HCT116 (cell line): ENCODE data around the gene MRPS5. TPM values are rescaled to one million over a fixed set of nuclear protein-coding genes. Genes with fewer than 3 reads are reported as not detected.
A peak's percentile ranks its signal among the peaks of the same experiment; 100 is the strongest.

Experiments used
- ATAC-seq: fragments of 200-7000 bp; cut with Tn5 transposase; 2 replicates; pipeline ENCODE4 v1.9.1; 2020; ENCODE audit warnings: mild to moderate bottlenecking, moderate library complexity
- BruUV-seq: library from RNA; stranded (reverse); fragments of 400-500 nt; replicated peaks from 2 replicates; lab custom pipeline; 2021; lab: Mats Ljungman, UMichigan
- CTCF ChIA-PET: fragments of 300-600 bp; sonication (Branson Sonifier 250); formaldehyde crosslinking; loops from one replicate; lab custom pipeline; 2021; ENCODE audit warnings: antibody characterized with exemption; lab: Charles Lee
- POLR2A ChIA-PET: fragments of 300-600, 350-600 bp; sonication (Branson Sonifier 250); formaldehyde crosslinking; loops from one replicate; lab custom pipeline; 2021; ENCODE audit warnings: antibody characterized with exemption; lab: Charles Lee
- RAD21 ChIA-PET, 2 experiments: fragments of 300-600 bp; sonication (Branson Sonifier 250); formaldehyde crosslinking; loops; one replicate each; lab custom pipeline; 2023; ENCODE audit warnings: low total read pairs in 2 of 2; ENCODE audit not compliant: uncharacterized antibody in 2 of 2, unreplicated experiment in 2 of 2, low non-redundant PET in 1 of 2; lab: Charles Lee
- DNase-seq: peaks from one replicate; pipeline ENCODE4 v3.0.0-alpha.2; 2010; ENCODE audit warnings: low read depth, low spot score
- H2AFZ ChIP-seq: fragments of 200-600 bp; shearing (Covaris generic), sonication (generic); 2 replicates; pipeline ENCODE4 v1.6.1; 2017; ENCODE audit warnings: low read depth, mixed run types, mixed read lengths, antibody characterized with exemption, low read length; ENCODE audit not compliant: poor library complexity, severe bottlenecking
- H3K27ac ChIP-seq: 2 replicates; pipeline ENCODE4 v1.5.1; 2012; ENCODE audit warnings: low read depth, low read length
- H3K27me3 ChIP-seq: fragments of 200-600 bp; sonication (generic); 2 replicates; pipeline ENCODE4 v1.6.1; 2016; ENCODE audit warnings: mixed run types, low read length, mixed read lengths; ENCODE audit not compliant: insufficient read depth
- H3K36me3 ChIP-seq, 2 experiments: fragments of 200-500 bp in 1 of 2; fragments of 200-600 bp in 1 of 2; sonication (Bioruptor generic) in 1 of 2; sonication (generic) in 1 of 2; 2 replicates each; pipeline versions ENCODE4 v1.5.1 to v1.6.1; 2014 to 2016; ENCODE audit warnings: low read length in 2 of 2, inconsistent platforms in 1 of 2, mixed read lengths in 1 of 2, mixed run types in 1 of 2; ENCODE audit not compliant: insufficient read depth in 2 of 2, control insufficient read depth in 1 of 2
- H3K4me1 ChIP-seq, 2 experiments: fragments of 200-600 bp in 1 of 2; sonication (generic) in 1 of 2; 2 replicates each; pipeline versions ENCODE4 v1.5.1 to v1.6.1; 2012 to 2017; ENCODE audit warnings: low read length in 2 of 2, inconsistent platforms in 1 of 2, mild to moderate bottlenecking in 1 of 2, mixed read lengths in 1 of 2, mixed run types in 1 of 2, moderate library complexity in 1 of 2; ENCODE audit not compliant: insufficient read depth in 2 of 2, control insufficient read depth in 1 of 2
- H3K4me2 ChIP-seq: fragments of 200-600 bp; sonication (generic); 2 replicates; pipeline ENCODE4 v1.6.1; 2017; ENCODE audit warnings: mixed run types, low read length, mixed read lengths
- H3K4me3 ChIP-seq, 2 experiments: fragments of 200-600 bp in 1 of 2; sonication (generic) in 1 of 2; replicated peaks in 1 of 2; 2 replicates each; pipeline ENCODE4 v1.5.1; 2011 to 2016; ENCODE audit warnings: low read length in 2 of 2, control low read depth in 1 of 2, low read depth in 1 of 2, mild to moderate bottlenecking in 1 of 2, mixed read lengths in 1 of 2, mixed run types in 1 of 2
- H3K79me2 ChIP-seq: fragments of 200-600 bp; sonication (generic); 2 replicates; pipeline ENCODE4 v1.6.1; 2017; ENCODE audit warnings: mild to moderate bottlenecking, mixed run types, low read length, moderate library complexity, mixed read lengths; ENCODE audit not compliant: insufficient read depth
- H3K9ac ChIP-seq: fragments of 200-600 bp; sonication (generic); 2 replicates; pipeline ENCODE4 v1.6.1; 2016; ENCODE audit warnings: low read length, mixed read lengths
- H3K9me2 ChIP-seq: fragments of 200-600 bp; sonication (generic), shearing (Covaris generic); 2 replicates; pipeline ENCODE4 v1.6.1; 2017; ENCODE audit warnings: mixed run types, mild to moderate bottlenecking, moderate library complexity; ENCODE audit not compliant: insufficient read depth
- H3K9me3 ChIP-seq, 2 experiments: fragments of 200-500 bp in 1 of 2; fragments of 200-600 bp in 1 of 2; sonication (Bioruptor generic) in 1 of 2; sonication (generic) in 1 of 2; 2 replicates each; pipeline ENCODE4 v1.6.1; 2014 to 2017; ENCODE audit warnings: low read length in 2 of 2, mixed read lengths in 2 of 2, inconsistent platforms in 1 of 2, low read depth in 1 of 2, mild to moderate bottlenecking in 1 of 2, mixed run types in 1 of 2, moderate library complexity in 1 of 2; ENCODE audit not compliant: control insufficient read depth in 1 of 2, insufficient read depth in 1 of 2
- H4K20me1 ChIP-seq: fragments of 200-600 bp; sonication (generic), shearing (Covaris generic); 2 replicates; pipeline ENCODE4 v1.6.1; 2017; ENCODE audit warnings: mixed run types, mild to moderate bottlenecking, moderate library complexity; ENCODE audit not compliant: insufficient read depth
- CBX3 ChIP-seq: IDR thresholded peaks from 2 replicates; pipeline ENCODE4 v1.6.1; 2012; ENCODE audit warnings: low read depth
- CEBPB ChIP-seq: IDR thresholded peaks from 2 replicates; pipeline ENCODE4 v1.6.1; 2012; ENCODE audit warnings: low read depth
- EGR1 ChIP-seq: IDR thresholded peaks from 2 replicates; pipeline ENCODE4 v1.6.1; 2012; ENCODE audit warnings: low read depth
- MAX ChIP-seq: IDR thresholded peaks from 2 replicates; pipeline ENCODE4 v1.6.1; 2012
- POLR2A ChIP-seq: IDR thresholded peaks from 2 replicates; pipeline ENCODE4 v1.7.0; 2011; ENCODE audit warnings: borderline replicate concordance; ENCODE audit not compliant: insufficient read depth, insufficient read length; ENCODE audit errors: extremely low read depth
- POLR2AphosphoS5 ChIP-seq: IDR thresholded peaks from 2 replicates; pipeline ENCODE4 v1.6.1; 2011; ENCODE audit warnings: mild to moderate bottlenecking, low read depth, low read length, moderate library complexity
- RAD21 ChIP-seq: IDR thresholded peaks from 2 replicates; pipeline ENCODE4 v1.6.1; 2012; ENCODE audit warnings: low read depth, mild to moderate bottlenecking
- SIN3A ChIP-seq: IDR thresholded peaks from 2 replicates; pipeline ENCODE4 v1.6.1; 2012; ENCODE audit warnings: low read depth
- SRF ChIP-seq: IDR thresholded peaks from 2 replicates; pipeline ENCODE4 v1.6.1; 2012; ENCODE audit warnings: low read depth
- TCF7L2 ChIP-seq: IDR thresholded peaks from 2 replicates; pipeline ENCODE4 v1.7.0; 2011; ENCODE audit warnings: borderline replicate concordance, inconsistent platforms; ENCODE audit not compliant: insufficient read depth, insufficient read length; ENCODE audit errors: extremely low read depth
- YY1 ChIP-seq: IDR thresholded peaks from 2 replicates; pipeline ENCODE4 v1.6.1; 2011; ENCODE audit warnings: low read length, low read depth, moderate library complexity, mild to moderate bottlenecking; ENCODE audit not compliant: insufficient replicate concordance; ENCODE audit errors: extremely low read depth
- ZBTB33 ChIP-seq: IDR thresholded peaks from 2 replicates; pipeline ENCODE4 v1.6.1; 2011; ENCODE audit warnings: mild to moderate bottlenecking, low read length, moderate library complexity; ENCODE audit not compliant: insufficient replicate concordance; ENCODE audit errors: extremely low read depth
- ZFX ChIP-seq: fragments of 450-650 bp; IDR thresholded peaks from 2 replicates; pipeline ENCODE4 v1.6.1; 2017
- ZNF274 ChIP-seq: fragments of 200-500 bp; sonication (Bioruptor generic); IDR thresholded peaks from 2 replicates; pipeline ENCODE4 v1.6.1; 2014; ENCODE audit warnings: mild to moderate bottlenecking, low read depth, low read length, inconsistent platforms
- intact Hi-C: fragments of 100-400 bp; cut with micrococcal nuclease; formaldehyde crosslinking; loops from 2 replicates; pipeline ENCODE4 v1.10.0; 2022
- total RNA-seq: library from RNA; stranded (reverse); gene quantifications from one replicate; pipeline ENCODE4 v1.2.1, GENCODE V29; 2021; ENCODE audit not compliant: unreplicated experiment

Gene MRPS5
- total RNA-seq, 1 experiment from 2014 or later = 70.6 TPM

- peaks cover 20% of the 10 kb centered on the region for H3K79me2 ChIP-seq
- CTCF ChIA-PET = interaction anchor here (0.7 kb wide), 1 partner anchor 43 kb away, joined by 3 read pairs; the partner anchor contains the start of gene MRPS5
Observed at GRCh38 chr2:95165371-95166064, 43.9 kb upstream of the MRPS5 start, which contains the start of gene ZNF2. TSS of gene ZNF2 (plus strand) at chr2:95165809. CDS start at chr2:95176227, 10,418 bp downstream.

More at GRCh38 chr2:95165371-95166064, 43.9 kb upstream of the MRPS5 start, which contains the start of gene ZNF2:
- Histone ChIP-seq H3K27me3 (no peaks in the 10 kb centered on the region), H3K4me1 (peaks cover 9 to 17% of the 10 kb centered on the region in 2 experiments), H3K9ac (peak within 1 kb of the TSS; percentile 81), H3K9me3 (no peaks in the 10 kb centered on the region), H2AFZ (no peak within 1 kb of the TSS), H3K9me2 (no peaks in the 10 kb centered on the region), H3K27ac (peak within 1 kb of the TSS; percentile 65), H3K4me3 (peak within 1 kb of the TSS; percentile 96 to 99), H4K20me1 (no peaks in the 10 kb centered on the region), H3K36me3 (no peaks in the 10 kb centered on the region), H3K4me2 (peak within 1 kb of the TSS; percentile 96)
- no TSS peak for BruUV-seq
- intact Hi-C loops = loop anchor here (1.0 kb wide), 1 partner anchor 44 kb away; the partner anchor contains the start of gene MRPS5
- ChIA-PET POLR2A (no interaction called here), RAD21 (interaction anchor here in 1 of 2 experiments (0.9 kb wide), 1 partner anchor 44 kb away, joined by 4 read pairs; the partner anchor contains the start of gene MRPS5)
- DNase-seq (peak; percentile 96), ATAC-seq (peak; percentile 97)
- TF ChIP-seq CBX3 (peak; percentile 16; the same call in 1 of the 2 replicates), SRF (peak; percentile 92), MAX (peak; percentile 94), POLR2A (peak; percentile 81), RAD21 (no peak), ZFX (no peak), POLR2AphosphoS5 (peak; percentile 91), SIN3A (peak; percentile 97), ZNF274 (no peak), YY1 (peak; percentile 95), TCF7L2 (peak; percentile 15), CEBPB (no peak), EGR1 (no peak), ZBTB33 (peak; percentile 45)
